HepG2 (cell line): Measurements from ENCODE around the gene TOB1. TPM values are rescaled to one million over a fixed set of nuclear protein-coding genes. Genes with fewer than 3 reads are reported as not detected.
A peak's percentile ranks its signal among the peaks of the same experiment; 100 is the strongest.

Experiments
- FOSL2 ChIP-seq: sonication (generic); formaldehyde crosslinking; IDR thresholded peaks from 2 replicates; pipeline ENCODE4 v1.4.0; 2020; ENCODE audit warnings: missing genetic modification reagents
- HOXD1 ChIP-seq: sonication (generic); formaldehyde crosslinking; IDR thresholded peaks from 2 replicates; pipeline ENCODE4 v1.5.0; 2020; ENCODE audit warnings: missing genetic modification reagents
- KLF6 ChIP-seq: IDR thresholded peaks from 2 replicates; pipeline ENCODE4 v1.8.0; 2016; ENCODE audit warnings: missing biosample characterization, missing genetic modification reagents
- MTA1 ChIP-seq: sonication (generic); formaldehyde crosslinking; IDR thresholded peaks from 2 replicates; pipeline ENCODE4 v1.4.0; 2020; ENCODE audit warnings: missing genetic modification reagents, mild to moderate bottlenecking, borderline replicate concordance
- PLRG1 ChIP-seq: fragments of 450-650 bp; conservative IDR thresholded peaks from 2 replicates; pipeline ENCODE4 v1.6.1; 2016
- SAP130 ChIP-seq: IDR thresholded peaks from 2 replicates; pipeline ENCODE4 v1.6.1; 2016; ENCODE audit warnings: low read depth
- SMAD3 ChIP-seq: sonication (generic); formaldehyde crosslinking; IDR thresholded peaks from 2 replicates; pipeline ENCODE4 v1.4.0; 2020; ENCODE audit warnings: missing genetic modification reagents
- TMF1 ChIP-seq: sonication (generic); formaldehyde crosslinking; IDR thresholded peaks from 2 replicates; pipeline ENCODE4 v1.8.1; 2022; ENCODE audit warnings: low read depth, missing genetic modification reagents
- TOE1 ChIP-seq: sonication (generic); formaldehyde crosslinking; IDR thresholded peaks from 2 replicates; pipeline ENCODE4 v1.4.0; 2020; ENCODE audit warnings: mild to moderate bottlenecking, missing genetic modification reagents
- ZMYM3 ChIP-seq: sonication (generic); formaldehyde crosslinking; IDR thresholded peaks from 2 replicates; pipeline ENCODE4 v1.5.1; 2020; ENCODE audit warnings: mild to moderate bottlenecking, missing genetic modification reagents
- ZNF10 ChIP-seq: sonication (generic); formaldehyde crosslinking; IDR thresholded peaks from 2 replicates; pipeline ENCODE4 v1.4.0; 2020; ENCODE audit warnings: mild to moderate bottlenecking, low read depth, missing genetic modification reagents, borderline replicate concordance
- ZNF30 ChIP-seq: sonication (generic); formaldehyde crosslinking; IDR thresholded peaks from 2 replicates; pipeline ENCODE4 v1.5.0; 2020; ENCODE audit warnings: mild to moderate bottlenecking, missing genetic modification reagents
- ZNF331 ChIP-seq: sonication (generic); formaldehyde crosslinking; IDR thresholded peaks from 2 replicates; pipeline ENCODE4 v1.4.0; 2020; ENCODE audit warnings: missing genetic modification reagents
- ZNF335 ChIP-seq: sonication (generic); formaldehyde crosslinking; IDR thresholded peaks from 2 replicates; pipeline ENCODE4 v1.4.0; 2020; ENCODE audit warnings: missing genetic modification reagents
- ZNF496 ChIP-seq: sonication (generic); formaldehyde crosslinking; IDR thresholded peaks from 2 replicates; pipeline ENCODE4 v1.8.1; 2023; ENCODE audit warnings: mild to moderate bottlenecking, moderate library complexity, missing genetic modification reagents; ENCODE audit not compliant: insufficient replicate concordance
- ZNF547 ChIP-seq: sonication (generic); formaldehyde crosslinking; IDR thresholded peaks from 2 replicates; pipeline ENCODE4 v1.5.1; 2020; ENCODE audit warnings: mild to moderate bottlenecking, missing genetic modification reagents
- ZNF678 ChIP-seq: sonication (generic); formaldehyde crosslinking; IDR thresholded peaks from 2 replicates; pipeline ENCODE4 v1.4.0; 2020; ENCODE audit warnings: mild to moderate bottlenecking, missing genetic modification reagents
- ZNF749 ChIP-seq: sonication (generic); formaldehyde crosslinking; IDR thresholded peaks from 2 replicates; pipeline ENCODE4 v1.8.0; 2022; ENCODE audit warnings: mild to moderate bottlenecking, missing genetic modification reagents, moderate library complexity, borderline replicate concordance
- ZNF841 ChIP-seq: sonication (generic); formaldehyde crosslinking; IDR thresholded peaks from 2 replicates; pipeline ENCODE4 v1.8.1; 2023; ENCODE audit warnings: missing genetic modification reagents, borderline replicate concordance
- ZSCAN31 ChIP-seq: sonication (generic); formaldehyde crosslinking; IDR thresholded peaks from 2 replicates; pipeline ENCODE4 v1.5.0; 2020; ENCODE audit warnings: low read depth, mild to moderate bottlenecking, missing genetic modification reagents
- polyA plus RNA-seq, 8 experiments: library from polyadenylated mRNA; depleted of rRNA in 3 of 8; stranded (reverse) in 7 of 8; unstranded in 1 of 8; fragments of >200 nt; fragmentation: Illumina TruSeq in 4 of 8; extraction: Trizol in 4 of 8; gene quantifications; 2 replicates each; pipeline versions ENCODE4 v1.2.1 to v1.2.3, GENCODE V29; 2011 to 2016; ENCODE audit warnings: low read depth in 4 of 8, missing spikeins in 1 of 8, mixed read lengths in 1 of 8; ENCODE audit not compliant: insufficient read depth in 1 of 8
- total RNA-seq, 5 experiments: library from RNA; depleted of rRNA; stranded (reverse); fragments of >200 nt; fragmentation: Illumina TruSeq; extraction: Trizol; gene quantifications; 2 replicates each; pipeline ENCODE4 v1.2.3, GENCODE V29; 2016; ENCODE audit warnings: low read depth in 1 of 5
- TF ChIP-seq, protein P1 (sequence below): sonication (generic); formaldehyde crosslinking; conservative IDR thresholded peaks from 2 replicates; pipeline ENCODE4 v1.8.1; 2023; ENCODE audit warnings: missing genetic modification reagents
- TF ChIP-seq, protein P2 (sequence below): sonication (generic); formaldehyde crosslinking; IDR thresholded peaks from 2 replicates; pipeline ENCODE4 v1.5.1; 2020; ENCODE audit warnings: mild to moderate bottlenecking, missing genetic modification reagents, moderate library complexity

Gene TOB1
- total and polyA plus RNA-seq, 2 of the 13 experiments (the other 11 are each of a cell fraction or from before 2014, with no cell fraction given): 21.9 to 57.7 TPM

- TF ChIP-seq, protein P1, sequence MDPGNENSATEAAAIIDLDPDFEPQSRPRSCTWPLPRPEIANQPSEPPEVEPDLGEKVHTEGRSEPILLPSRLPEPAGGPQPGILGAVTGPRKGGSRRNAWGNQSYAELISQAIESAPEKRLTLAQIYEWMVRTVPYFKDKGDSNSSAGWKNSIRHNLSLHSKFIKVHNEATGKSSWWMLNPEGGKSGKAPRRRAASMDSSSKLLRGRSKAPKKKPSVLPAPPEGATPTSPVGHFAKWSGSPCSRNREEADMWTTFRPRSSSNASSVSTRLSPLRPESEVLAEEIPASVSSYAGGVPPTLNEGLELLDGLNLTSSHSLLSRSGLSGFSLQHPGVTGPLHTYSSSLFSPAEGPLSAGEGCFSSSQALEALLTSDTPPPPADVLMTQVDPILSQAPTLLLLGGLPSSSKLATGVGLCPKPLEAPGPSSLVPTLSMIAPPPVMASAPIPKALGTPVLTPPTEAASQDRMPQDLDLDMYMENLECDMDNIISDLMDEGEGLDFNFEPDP (CRISPR knock-in tag): 0 out of 2 replicates have a peak, but pooled peaks have one; percentile 80
- no peak for TF ChIP-seq ZNF749
- peak; percentile 50; the same call in 1 of the 2 replicates for TF ChIP-seq FOSL2 (CRISPR knock-in tag)
- no peak for TF ChIP-seq ZNF335 (CRISPR knock-in tag)
- TF ChIP-seq ZNF10 (CRISPR knock-in tag): no peak
- TF ChIP-seq ZSCAN31 (CRISPR knock-in tag): 0 out of 2 replicates have a peak, but pooled peaks have one; percentile 73
- no peak for TF ChIP-seq KLF6 (CRISPR knock-in tag)
- no peak for TF ChIP-seq SMAD3 (CRISPR knock-in tag)
- no peak for TF ChIP-seq HOXD1 (CRISPR knock-in tag)
- TF ChIP-seq TOE1 (CRISPR knock-in tag): no peak
- TF ChIP-seq ZNF30 (CRISPR knock-in tag): no peak
- TF ChIP-seq ZMYM3 (CRISPR knock-in tag): peak; percentile 76
- peak; percentile 79 for TF ChIP-seq ZNF547 (CRISPR knock-in tag)
- TF ChIP-seq ZNF841 (CRISPR knock-in tag): no peak
- TF ChIP-seq, protein P2, sequence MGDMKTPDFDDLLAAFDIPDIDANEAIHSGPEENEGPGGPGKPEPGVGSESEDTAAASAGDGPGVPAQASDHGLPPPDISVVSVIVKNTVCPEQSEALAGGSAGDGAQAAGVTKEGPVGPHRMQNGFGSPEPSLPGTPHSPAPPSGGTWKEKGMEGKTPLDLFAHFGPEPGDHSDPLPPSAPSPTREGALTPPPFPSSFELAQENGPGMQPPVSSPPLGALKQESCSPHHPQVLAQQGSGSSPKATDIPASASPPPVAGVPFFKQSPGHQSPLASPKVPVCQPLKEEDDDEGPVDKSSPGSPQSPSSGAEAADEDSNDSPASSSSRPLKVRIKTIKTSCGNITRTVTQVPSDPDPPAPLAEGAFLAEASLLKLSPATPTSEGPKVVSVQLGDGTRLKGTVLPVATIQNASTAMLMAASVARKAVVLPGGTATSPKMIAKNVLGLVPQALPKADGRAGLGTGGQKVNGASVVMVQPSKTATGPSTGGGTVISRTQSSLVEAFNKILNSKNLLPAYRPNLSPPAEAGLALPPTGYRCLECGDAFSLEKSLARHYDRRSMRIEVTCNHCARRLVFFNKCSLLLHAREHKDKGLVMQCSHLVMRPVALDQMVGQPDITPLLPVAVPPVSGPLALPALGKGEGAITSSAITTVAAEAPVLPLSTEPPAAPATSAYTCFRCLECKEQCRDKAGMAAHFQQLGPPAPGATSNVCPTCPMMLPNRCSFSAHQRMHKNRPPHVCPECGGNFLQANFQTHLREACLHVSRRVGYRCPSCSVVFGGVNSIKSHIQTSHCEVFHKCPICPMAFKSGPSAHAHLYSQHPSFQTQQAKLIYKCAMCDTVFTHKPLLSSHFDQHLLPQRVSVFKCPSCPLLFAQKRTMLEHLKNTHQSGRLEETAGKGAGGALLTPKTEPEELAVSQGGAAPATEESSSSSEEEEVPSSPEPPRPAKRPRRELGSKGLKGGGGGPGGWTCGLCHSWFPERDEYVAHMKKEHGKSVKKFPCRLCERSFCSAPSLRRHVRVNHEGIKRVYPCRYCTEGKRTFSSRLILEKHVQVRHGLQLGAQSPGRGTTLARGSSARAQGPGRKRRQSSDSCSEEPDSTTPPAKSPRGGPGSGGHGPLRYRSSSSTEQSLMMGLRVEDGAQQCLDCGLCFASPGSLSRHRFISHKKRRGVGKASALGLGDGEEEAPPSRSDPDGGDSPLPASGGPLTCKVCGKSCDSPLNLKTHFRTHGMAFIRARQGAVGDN (CRISPR knock-in tag): peak; percentile 83
- peak; percentile 83 for TF ChIP-seq SAP130
- peak; percentile 59 for TF ChIP-seq ZNF331 (CRISPR knock-in tag)
- TF ChIP-seq TMF1 (CRISPR knock-in tag): no peak
- no peak for TF ChIP-seq PLRG1
- TF ChIP-seq ZNF678 (CRISPR knock-in tag): no peak
- peak; percentile 94 for TF ChIP-seq MTA1 (CRISPR knock-in tag)
- TF ChIP-seq ZNF496 (CRISPR knock-in tag): no peak
- TF ChIP-seq, all 625 proteins: peak for 201
Measured at GRCh38 chr17:50884439-50885311, 18.5 kb upstream of the TOB1 start (continued).
